Pulmonary artery endothelial cell (primary cell): ENCODE results near the gene PPP1R13B. TPM values are rescaled to one million over a fixed set of nuclear protein-coding genes. Genes with fewer than 3 reads are reported as not detected.

ENCODE experiments used
- DNase-seq: peaks from one replicate; pipeline ENCODE4 v3.0.0-alpha.2; 2011; ENCODE audit warnings: low read depth, low spot score
- total RNA-seq: library from RNA; depleted of rRNA; stranded (reverse); fragments of >200 nt; gene quantifications from 2 replicates; pipeline ENCODE4 v1.2.3, GENCODE V29; 2014

PPP1R13B gene
- total RNA-seq, 1 donor from 2014 or later = 7.5 TPM

DNA sequence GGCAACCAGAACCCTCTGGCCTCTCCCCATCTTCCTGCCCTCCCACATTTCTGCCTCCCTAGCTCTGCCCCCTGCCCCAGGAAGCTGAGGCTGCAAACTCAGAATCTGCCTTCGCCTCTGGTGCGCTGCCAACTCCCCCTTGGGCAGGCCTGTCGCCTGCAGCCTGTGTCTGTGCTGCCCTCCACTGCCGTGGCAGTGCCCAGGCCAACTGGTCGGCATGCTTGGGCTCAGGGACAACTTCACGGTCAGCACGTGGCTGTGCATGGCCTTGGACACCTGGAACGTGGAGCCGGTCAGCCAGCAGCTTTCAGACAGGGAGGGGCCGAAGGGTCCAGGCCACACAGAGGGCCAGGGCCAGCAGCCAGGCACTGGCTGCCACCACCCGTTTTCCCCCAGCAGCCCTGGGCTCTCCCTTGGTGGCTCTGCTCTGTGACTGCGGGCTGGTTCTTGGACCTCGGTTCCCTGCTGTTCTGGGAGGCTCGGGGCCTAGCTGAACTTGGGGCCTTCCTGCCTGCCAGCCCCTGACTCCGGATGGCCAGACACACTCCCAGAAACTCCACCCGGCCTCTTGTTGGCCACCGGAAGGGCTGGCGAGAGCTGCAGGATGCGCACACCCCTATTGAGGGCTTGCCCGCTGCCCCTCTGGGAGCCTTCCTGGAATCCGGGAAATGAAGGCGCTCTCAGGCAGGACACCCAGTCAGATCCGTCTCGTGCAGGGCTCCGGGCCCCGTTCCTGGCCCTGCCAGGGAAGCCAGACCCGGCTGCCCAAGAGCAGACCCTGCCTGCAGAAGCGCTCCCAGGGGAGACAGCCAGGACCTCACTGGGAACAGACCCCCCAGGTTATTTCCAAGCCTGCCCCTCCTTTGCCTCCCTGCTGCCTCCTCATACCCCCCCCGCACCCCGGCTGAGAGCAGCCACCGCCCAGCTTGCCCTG, 34.2 kb upstream of the PPP1R13B start:
- DNase-seq = no peak

- no peak for DNase-seq
Measured at GRCh38 chr14:103880348-103881267, 33.2 kb upstream of the PPP1R13B start.

GRCh38 chr14:103879570-103880347, 32.4 kb upstream of the PPP1R13B start:
- DNase-seq = no peak

DNA sequence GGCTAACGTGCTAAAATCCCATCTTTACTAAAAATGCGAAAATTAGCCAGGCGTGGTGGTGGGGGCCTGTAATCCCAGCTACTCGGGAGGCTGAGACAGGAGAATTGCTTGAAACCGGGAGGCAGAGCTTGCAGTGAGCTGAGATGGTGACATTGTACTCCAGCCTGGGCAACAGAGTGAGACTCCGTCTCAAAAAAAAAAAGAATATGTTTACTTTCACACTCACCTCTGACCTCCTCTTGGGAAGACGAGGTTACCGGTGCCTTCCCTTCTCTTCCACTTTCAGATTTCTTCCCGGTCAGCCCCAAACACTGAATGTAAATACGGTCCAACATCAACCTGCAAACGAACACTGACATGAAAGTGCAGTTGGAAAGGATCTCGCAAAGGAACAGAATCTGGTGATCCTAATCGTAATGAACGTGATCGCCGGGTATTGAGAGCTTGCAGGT, 31.8 kb upstream of the PPP1R13B start:
- no peak for DNase-seq

- DNase-seq = no peak
Measured at GRCh38 chr14:103878180-103878579, 30.8 kb upstream of the PPP1R13B start.

GRCh38 chr14:103875010-103875409, 27.6 kb upstream of the PPP1R13B start:
- DNase-seq = no peak

DNA sequence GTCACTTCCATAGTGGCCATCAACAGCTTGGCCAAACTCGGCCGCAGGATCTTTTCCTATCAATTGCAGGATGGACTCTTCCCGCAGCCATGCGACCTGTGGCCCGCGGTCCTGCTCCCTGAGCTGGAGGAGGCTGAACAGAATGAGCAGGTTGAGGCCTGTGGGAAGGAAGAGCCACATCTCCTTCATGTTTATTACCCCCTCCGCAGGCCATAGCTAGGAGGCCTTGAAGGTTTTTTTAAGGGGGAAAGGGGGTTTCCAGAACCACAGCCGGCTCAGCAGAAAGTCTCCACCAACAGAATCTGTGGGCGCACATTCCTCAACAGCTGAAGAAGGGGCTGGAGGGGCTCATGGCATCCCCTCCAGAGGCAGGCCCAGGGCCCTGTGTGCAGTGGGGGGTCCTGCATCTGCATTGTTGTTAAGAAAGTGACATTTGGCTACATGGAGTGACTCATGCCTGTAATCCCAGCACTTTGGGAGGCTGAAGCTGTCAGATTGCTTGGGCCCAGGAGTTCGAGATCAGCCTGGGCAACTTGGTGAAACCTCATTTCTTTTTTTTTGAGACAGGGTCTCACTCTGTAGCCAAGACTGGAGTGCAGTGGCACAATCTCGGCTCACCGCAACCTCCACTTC, 25.2 kb upstream of the PPP1R13B start:
- DNase-seq = no peak

GRCh38 chr14:103871596-103872480, 24.5 kb upstream of the PPP1R13B start:
- no peak for DNase-seq

DNA sequence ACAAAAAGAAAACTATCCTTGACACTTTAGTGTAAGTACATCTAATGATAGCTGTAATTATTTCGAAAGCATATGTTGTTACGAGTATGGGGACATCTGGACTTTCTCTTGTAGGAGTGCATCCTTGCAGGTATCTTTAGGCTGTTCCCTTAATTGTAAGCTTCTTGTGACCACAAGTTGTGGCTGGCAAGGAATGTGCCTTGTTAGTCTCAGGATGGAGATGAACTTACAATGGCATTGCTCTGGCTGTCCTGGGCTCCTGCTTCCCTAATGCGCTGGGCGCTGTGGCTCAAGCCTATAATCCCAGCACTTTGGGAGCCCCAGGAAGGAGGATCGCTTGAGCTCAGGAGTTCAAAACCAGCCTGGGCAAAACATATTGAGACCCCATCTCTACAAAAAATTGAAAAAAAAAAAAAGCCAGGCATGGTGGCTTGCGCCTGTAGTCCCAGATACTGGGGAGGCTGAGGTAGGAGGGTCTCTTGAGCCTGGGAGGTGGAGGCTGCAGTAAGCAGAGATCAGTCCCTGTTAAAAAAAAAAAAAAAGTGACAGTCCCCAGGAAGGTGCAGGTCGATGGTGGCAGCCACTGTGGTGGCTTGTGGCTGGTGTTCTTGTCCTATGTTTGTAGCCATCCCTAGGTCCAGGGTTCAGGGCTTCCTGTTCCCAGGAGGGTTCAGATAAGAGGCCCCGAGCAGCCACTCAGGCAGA, 23.7 kb upstream of the PPP1R13B start:
- no peak for DNase-seq

DNA sequence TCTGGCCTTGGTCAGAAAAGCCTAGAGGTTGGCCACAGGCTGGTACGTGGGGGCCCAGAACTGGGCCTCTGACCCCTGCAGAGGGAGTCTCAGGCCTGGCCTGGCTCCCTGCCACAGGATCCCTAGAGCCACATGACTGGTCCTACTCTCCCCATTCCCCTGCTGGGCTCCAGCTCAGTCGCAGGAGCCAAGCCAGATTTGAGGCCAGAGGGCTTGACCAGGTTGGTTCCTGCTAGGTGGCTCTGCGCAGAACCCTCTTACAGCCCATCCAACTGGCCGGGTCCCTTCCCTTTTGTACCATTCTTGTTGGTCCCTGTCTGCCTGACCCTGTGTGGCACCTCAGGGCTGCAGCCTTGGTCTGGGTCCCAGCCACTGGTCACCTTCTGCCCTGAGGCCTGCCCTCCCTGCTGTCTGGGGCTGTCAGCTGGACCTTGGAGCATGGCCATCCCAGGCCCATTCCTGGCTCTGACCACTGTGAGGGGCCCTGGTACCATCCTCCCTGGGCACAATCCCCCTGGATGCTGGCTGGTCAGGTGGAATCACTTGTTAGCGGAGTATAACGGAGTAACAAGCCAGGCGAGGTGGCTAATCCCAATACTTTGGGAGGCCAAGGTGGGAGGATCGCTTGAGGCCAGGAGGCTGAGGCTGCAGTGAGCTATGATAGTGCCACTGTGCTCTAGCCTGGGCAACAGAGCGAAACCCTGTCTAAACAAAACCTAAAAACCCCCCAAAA, 22.9 kb upstream of the PPP1R13B start:
- no peak for DNase-seq

DNA sequence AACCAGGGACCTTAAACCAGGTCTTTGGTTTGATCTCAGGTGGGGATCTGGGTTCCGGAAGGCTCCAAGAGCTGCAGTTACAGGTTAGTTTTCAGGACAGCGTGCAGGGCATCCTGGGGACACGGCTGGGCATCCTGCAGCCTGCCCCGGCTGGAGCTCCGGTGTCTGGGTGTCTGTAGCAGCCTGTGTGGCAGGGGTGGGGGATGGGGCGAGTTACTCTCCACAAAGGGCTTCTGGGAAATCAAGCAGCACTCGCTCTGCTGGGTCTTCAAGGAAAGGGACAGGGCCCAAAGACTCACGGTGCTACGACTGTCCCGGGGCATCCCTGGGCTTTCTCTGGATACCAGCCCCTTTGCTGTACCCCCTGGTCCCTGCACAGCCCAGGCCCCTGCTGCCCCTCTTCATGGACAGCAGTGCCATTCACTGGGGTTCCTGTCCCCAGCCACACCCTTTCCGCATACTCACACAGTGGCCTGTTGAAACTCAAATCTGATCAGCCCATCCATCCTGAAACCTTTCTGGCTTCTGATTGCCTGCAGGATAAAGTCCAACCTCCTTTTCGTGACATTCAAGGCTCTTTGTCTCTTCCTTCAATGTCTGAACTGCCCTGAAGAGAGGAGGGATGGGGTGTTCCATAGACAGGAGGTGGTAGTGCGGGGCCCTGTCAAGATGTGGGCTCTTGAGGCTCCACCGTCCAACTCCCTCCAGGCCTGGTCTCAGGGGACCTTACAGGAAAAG, 22.2 kb upstream of the PPP1R13B start:
- no peak for DNase-seq

DNA sequence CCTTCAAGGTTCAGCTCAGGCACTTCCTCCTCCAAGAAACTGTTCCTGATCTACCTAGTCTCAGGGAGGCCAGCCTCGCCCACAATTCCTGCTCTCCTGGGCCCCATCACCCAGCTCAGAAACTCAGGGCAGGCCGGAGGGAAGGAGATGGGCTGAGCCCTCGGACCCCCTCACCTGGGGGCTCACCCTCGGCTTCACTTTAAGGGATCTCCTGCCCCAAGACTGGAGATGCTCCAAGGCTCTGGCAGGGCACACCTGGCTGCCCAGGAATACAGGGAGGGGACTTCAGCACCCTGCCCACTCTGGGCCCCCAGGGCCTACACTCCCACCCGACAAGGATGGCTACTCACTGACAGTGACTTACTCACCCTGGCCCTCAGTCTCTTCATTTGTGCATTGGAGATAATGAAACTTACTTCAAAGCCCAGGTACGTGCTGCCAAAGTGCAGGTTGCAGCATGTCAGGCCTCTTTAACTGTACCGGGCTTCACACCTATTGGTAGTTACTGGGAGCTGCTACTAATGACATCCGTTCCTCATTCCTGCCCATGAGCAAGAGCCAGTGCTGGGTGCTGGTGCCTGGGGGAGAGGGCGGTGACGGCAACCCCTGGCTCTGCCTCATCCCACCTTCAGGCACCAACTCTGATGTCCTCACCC, 21.0 kb upstream of the PPP1R13B start:
- DNase-seq = no peak

- DNase-seq = no peak
Measured at GRCh38 chr14:103867523-103867953, 20.2 kb upstream of the PPP1R13B start.

DNA sequence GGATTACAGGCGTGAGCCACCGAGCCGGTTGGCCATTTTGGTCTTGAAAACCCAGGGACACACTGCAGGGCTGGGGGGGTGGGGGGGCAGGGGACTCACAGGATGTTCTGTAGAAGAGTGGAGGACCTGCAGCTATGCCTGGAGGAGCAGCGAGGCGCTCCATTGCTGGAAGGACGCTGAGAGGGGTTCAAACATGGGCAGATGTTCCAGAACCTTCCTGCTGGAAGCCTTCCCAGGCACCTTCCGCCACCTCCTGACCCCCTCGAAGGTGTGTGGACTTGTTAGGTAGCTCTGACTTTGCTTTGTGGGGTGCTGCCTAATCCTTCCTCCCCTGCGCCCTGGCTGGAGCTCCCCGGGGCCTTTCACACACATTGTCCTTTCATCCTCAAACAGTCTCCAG, 19.6 kb upstream of the PPP1R13B start:
- DNase-seq = no peak

DNA sequence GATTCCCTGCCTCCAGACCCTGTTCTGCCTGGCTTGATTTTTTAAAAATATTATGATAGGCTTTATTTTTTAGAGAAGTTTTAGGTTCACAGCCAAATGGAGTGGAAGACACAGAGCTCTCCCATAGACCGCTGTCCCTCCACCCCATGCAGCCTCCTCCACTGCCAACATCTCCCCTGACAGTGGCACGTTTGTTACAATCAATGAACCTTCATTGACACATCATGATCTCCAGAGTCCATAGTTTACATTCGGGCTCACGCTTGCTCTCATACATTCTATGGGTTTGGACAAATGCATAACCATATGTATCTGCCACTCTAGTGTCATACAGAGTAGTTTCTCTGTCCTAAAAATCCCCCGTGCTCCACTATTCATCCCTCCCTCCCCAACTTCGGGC, 15.9 kb upstream of the PPP1R13B start:
- DNase-seq = no peak

DNA sequence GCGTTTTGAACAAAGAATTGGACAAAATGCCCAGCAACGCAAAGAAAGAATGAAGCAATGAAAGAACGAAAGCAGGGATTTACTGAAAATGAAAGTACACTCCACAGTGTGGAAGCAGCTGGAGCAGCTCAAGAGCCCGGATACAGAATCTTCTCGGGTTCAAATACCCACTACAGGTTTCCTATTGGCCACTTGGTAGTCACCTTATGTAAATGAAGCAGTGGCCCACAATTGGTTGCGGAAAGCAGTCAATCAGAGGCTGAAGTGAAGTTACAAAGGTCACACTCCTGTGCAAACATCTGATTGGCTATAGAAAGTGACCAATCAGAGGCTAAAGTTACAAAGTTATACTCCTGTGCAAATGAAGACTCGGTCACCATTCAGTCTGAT, 15.0 kb upstream of the PPP1R13B start:
- DNase-seq = no peak
